Cortex of kidney (tissue), 1 donor: ENCODE data around the gene STOX2.

Source experiments
- DNase-seq: peaks from one replicate; lab custom pipeline; 2025; lab: John Stamatoyannopoulos, UW

STOX2 gene

GRCh38 chr4:183905081-183905592, at the start of gene STOX2:
Gene STOX2, plus strand, starts transcription at chr4:183905307. Its CDS starts 1,484 bp downstream, at chr4:183906791.
- no peak for DNase-seq

GRCh38 chr4:183855323-183856190, 49.5 kb upstream of the STOX2 start:
- no peak for DNase-seq

- no peak for DNase-seq
Observed at GRCh38 chr4:183857040-183857439, 48.1 kb upstream of the STOX2 start.

- no peak for DNase-seq
Observed at GRCh38 chr4:183858011-183858615, 47.0 kb upstream of the STOX2 start.

GRCh38 chr4:183860119-183860518, 45.0 kb upstream of the STOX2 start:
- DNase-seq, result no peak

- DNase-seq, result no peak
Observed at GRCh38 chr4:183860731-183861130, 44.4 kb upstream of the STOX2 start.

- DNase-seq, result no peak
Observed at GRCh38 chr4:183861426-183861825, 43.7 kb upstream of the STOX2 start.

- no peak for DNase-seq
Observed at GRCh38 chr4:183863155-183863825, 41.8 kb upstream of the STOX2 start.

- DNase-seq, result no peak
Observed at GRCh38 chr4:183867247-183867646, 37.9 kb upstream of the STOX2 start.

GRCh38 chr4:183870997-183871396, 34.1 kb upstream of the STOX2 start:
- no peak for DNase-seq

GRCh38 chr4:183871581-183871980, 33.5 kb upstream of the STOX2 start:
- no peak for DNase-seq

- DNase-seq, result no peak
Observed at GRCh38 chr4:183872531-183872930, 32.6 kb upstream of the STOX2 start.

- no peak for DNase-seq
Observed at GRCh38 chr4:183873409-183874185, 31.5 kb upstream of the STOX2 start.

- no peak for DNase-seq
Observed at GRCh38 chr4:183875251-183875825, 29.8 kb upstream of the STOX2 start.

GRCh38 chr4:183876268-183876934, 28.7 kb upstream of the STOX2 start:
- DNase-seq, result no peak

GRCh38 chr4:183878251-183878970, 26.7 kb upstream of the STOX2 start:
- no peak for DNase-seq

- DNase-seq, result no peak
Observed at GRCh38 chr4:183885205-183885720, 19.8 kb upstream of the STOX2 start.

- DNase-seq, result no peak
Observed at GRCh38 chr4:183887351-183887750, 17.8 kb upstream of the STOX2 start.

- DNase-seq, result no peak
Observed at GRCh38 chr4:183888564-183888963, 16.5 kb upstream of the STOX2 start.

GRCh38 chr4:183889190-183889589, 15.9 kb upstream of the STOX2 start:
- DNase-seq, result no peak
